ENCODE results near the gene NRG4. TPM values are rescaled to one million over a fixed set of nuclear protein-coding genes. Genes with fewer than 3 reads are reported as not detected.

NRG4 gene
- total and polyA plus RNA-seq, 2 donors from 2014 or later: 0.35 to 1.5 TPM

GRCh38 chr15:75925440-75925839, 86.8 kb downstream of the NRG4 start:
- intact Hi-C loops (cut with DNase I): no loop called here
- TF ChIP-seq, protein P1, sequence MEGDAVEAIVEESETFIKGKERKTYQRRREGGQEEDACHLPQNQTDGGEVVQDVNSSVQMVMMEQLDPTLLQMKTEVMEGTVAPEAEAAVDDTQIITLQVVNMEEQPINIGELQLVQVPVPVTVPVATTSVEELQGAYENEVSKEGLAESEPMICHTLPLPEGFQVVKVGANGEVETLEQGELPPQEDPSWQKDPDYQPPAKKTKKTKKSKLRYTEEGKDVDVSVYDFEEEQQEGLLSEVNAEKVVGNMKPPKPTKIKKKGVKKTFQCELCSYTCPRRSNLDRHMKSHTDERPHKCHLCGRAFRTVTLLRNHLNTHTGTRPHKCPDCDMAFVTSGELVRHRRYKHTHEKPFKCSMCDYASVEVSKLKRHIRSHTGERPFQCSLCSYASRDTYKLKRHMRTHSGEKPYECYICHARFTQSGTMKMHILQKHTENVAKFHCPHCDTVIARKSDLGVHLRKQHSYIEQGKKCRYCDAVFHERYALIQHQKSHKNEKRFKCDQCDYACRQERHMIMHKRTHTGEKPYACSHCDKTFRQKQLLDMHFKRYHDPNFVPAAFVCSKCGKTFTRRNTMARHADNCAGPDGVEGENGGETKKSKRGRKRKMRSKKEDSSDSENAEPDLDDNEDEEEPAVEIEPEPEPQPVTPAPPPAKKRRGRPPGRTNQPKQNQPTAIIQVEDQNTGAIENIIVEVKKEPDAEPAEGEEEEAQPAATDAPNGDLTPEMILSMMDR (IDR thresholded peaks at IDR 0.05; ENCODE audit: borderline replicate concordance, extremely low read depth, insufficient read depth): no peak
- no peak for FAIRE-seq

GRCh38 chr15:75924576-75924975, 87.6 kb downstream of the NRG4 start:
- intact Hi-C loops (cut with DNase I): no loop called here
- H3K4me3 ChIP-seq (ENCODE audit: low read length in 3 of 3): no peak overlapping the region
- no peak overlapping the region for H3K27ac ChIP-seq (ENCODE audit: low read depth in 2 of 2, low read length in 2 of 2)
- no peaks in the 10 kb centered on the region for H3K27me3 ChIP-seq (ENCODE audit: control insufficient read depth, insufficient read depth, low read length)
- FAIRE-seq (no peak), DNase-seq (no peak)
- peaks cover 0 to 7% (median 5%) of the 10 kb centered on the region in 3 donors for H3K4me1 ChIP-seq (ENCODE audit: control insufficient read depth in 2 of 3, insufficient read depth in 2 of 3, low read depth in 1 of 3, low read length in 3 of 3)
- peaks cover 0 to 2% (median 2%) of the 10 kb centered on the region in 3 donors for H3K36me3 ChIP-seq (ENCODE audit: control insufficient read depth in 2 of 3, insufficient read depth in 3 of 3, low read length in 3 of 3)
- H3K9me3 ChIP-seq (ENCODE audit: control insufficient read depth in 2 of 3, insufficient read depth in 1 of 3, low read length in 3 of 3): no peaks in the 10 kb centered on the region
- no peak overlapping the region for H3K9ac ChIP-seq (ENCODE audit: low read length in 3 of 3)
- TF ChIP-seq, protein P1 (IDR thresholded peaks at IDR 0.05; ENCODE audit: borderline replicate concordance, extremely low read depth, insufficient read depth): no peak

More at GRCh38 chr15:75925440-75925839, 86.8 kb downstream of the NRG4 start:
- no peaks in the 10 kb centered on the region for H3K9me3 ChIP-seq (ENCODE audit: control insufficient read depth in 2 of 3, insufficient read depth in 1 of 3, low read length in 3 of 3)
- H3K4me1 ChIP-seq (ENCODE audit: control insufficient read depth in 2 of 3, insufficient read depth in 2 of 3, low read depth in 1 of 3, low read length in 3 of 3): peaks cover 0 to 7% (median 5%) of the 10 kb centered on the region in 3 donors
- peaks cover 0 to 4% (median 2%) of the 10 kb centered on the region in 3 donors for H3K36me3 ChIP-seq (ENCODE audit: control insufficient read depth in 2 of 3, insufficient read depth in 3 of 3, low read length in 3 of 3)
- no peak overlapping the region for H3K27ac ChIP-seq (ENCODE audit: low read depth in 2 of 2, low read length in 2 of 2)
- H3K27me3 ChIP-seq (ENCODE audit: control insufficient read depth, insufficient read depth, low read length): no peaks in the 10 kb centered on the region
- H3K4me3 ChIP-seq (ENCODE audit: low read length in 3 of 3): no peak overlapping the region
- no peak overlapping the region for H3K9ac ChIP-seq (ENCODE audit: low read length in 3 of 3)
- no peak for DNase-seq

GRCh38 chr15:75923756-75924155, 88.5 kb downstream of the NRG4 start:
- H3K9me3 ChIP-seq (ENCODE audit: control insufficient read depth in 2 of 3, insufficient read depth in 1 of 3, low read length in 3 of 3): no peaks in the 10 kb centered on the region
- H3K4me3 ChIP-seq (ENCODE audit: low read length in 3 of 3): no peak overlapping the region
- TF ChIP-seq, protein P1 (IDR thresholded peaks at IDR 0.05; ENCODE audit: borderline replicate concordance, extremely low read depth, insufficient read depth): no peak
- intact Hi-C loops (cut with DNase I): no loop called here
- no peak for DNase-seq
- H3K4me1 ChIP-seq (ENCODE audit: control insufficient read depth in 2 of 3, insufficient read depth in 2 of 3, low read depth in 1 of 3, low read length in 3 of 3): peaks cover 0 to 7% (median 5%) of the 10 kb centered on the region in 3 donors
- no peak overlapping the region for H3K27ac ChIP-seq (ENCODE audit: low read depth in 2 of 2, low read length in 2 of 2)
- H3K36me3 ChIP-seq (ENCODE audit: control insufficient read depth in 2 of 3, insufficient read depth in 3 of 3, low read length in 3 of 3): peaks cover under 1 to 2% (median 2%) of the 10 kb centered on the region in 3 donors
- no peaks in the 10 kb centered on the region for H3K27me3 ChIP-seq (ENCODE audit: control insufficient read depth, insufficient read depth, low read length)
- no peak overlapping the region for H3K9ac ChIP-seq (ENCODE audit: low read length in 3 of 3)
- FAIRE-seq: no peak
